Uterus (tissue), 4 donors: ENCODE results near the gene NR2C2. TPM values are rescaled to one million over a fixed set of nuclear protein-coding genes. Genes with fewer than 3 reads are reported as not detected.

Experiments used
- DNase-seq, 2 donors: peaks; one replicate each; pipeline ENCODE4 v3.0.0-alpha.2; 2019 to 2020
- H3K27ac ChIP-seq, 2 donors: fragments of 200-600 bp; sonication (generic); 1 replicate in 1 of 2; 2 replicates in 1 of 2; pipeline ENCODE4 v1.5.1; 2016 to 2018
- H3K27me3 ChIP-seq, 2 donors: fragments of 200-600 bp; sonication (generic); one replicate each; pipeline ENCODE4 v1.5.1; 2018 to 2019; ENCODE audit warnings: control low read depth in 1 of 2
- H3K36me3 ChIP-seq, 2 donors: fragments of 200-600 bp; sonication (generic); one replicate each; pipeline ENCODE4 v1.5.1; 2019; ENCODE audit warnings: control low read depth in 1 of 2
- H3K4me1 ChIP-seq, 2 donors: fragments of 200-600 bp; sonication (generic); one replicate each; pipeline ENCODE4 v1.5.1; 2018 to 2019; ENCODE audit warnings: control low read depth in 1 of 2
- H3K4me3 ChIP-seq, 2 donors: fragments of 200-600 bp; sonication (generic); 1 replicate in 1 of 2; 2 replicates in 1 of 2; pipeline ENCODE4 v1.5.1; 2018 to 2019; ENCODE audit warnings: mild to moderate bottlenecking in 1 of 2
- H3K9me3 ChIP-seq, 2 donors: fragments of 200-600 bp; sonication (generic); one replicate each; pipeline ENCODE4 v1.5.1; 2019; ENCODE audit warnings: control low read depth in 1 of 2
- POLR2A ChIP-seq, 2 donors: fragments of 450-650 bp; IDR thresholded peaks; one replicate each; pipeline ENCODE4 v1.6.1; 2016; ENCODE audit warnings: antibody characterized with exemption in 2 of 2, mild to moderate bottlenecking in 1 of 2, moderate library complexity in 1 of 2
- intact Hi-C: fragments of 100-400 bp; cut with DNase I; formaldehyde crosslinking; loops from one replicate; pipeline ENCODE4 v1.15.1; 2023; ENCODE audit warnings: low total_unique reads
- total RNA-seq, 4 donors: library from RNA; depleted of rRNA in 3 of 4; stranded (reverse); fragments of >200 nt in 3 of 4; gene quantifications; one replicate each; pipeline versions ENCODE4 v1.1.0 to v1.2.4, GENCODE V29; 2014 to 2023
- TF ChIP-seq, protein P1 (sequence below), 4 experiments: fragments of 200-600 bp in 2 of 4; fragments of 450-650 bp in 2 of 4; sonication (generic) in 2 of 4; IDR thresholded peaks; one replicate each; pipeline ENCODE4 v1.5.1; 2016 to 2019; ENCODE audit warnings: antibody characterized with exemption in 4 of 4, mild to moderate bottlenecking in 2 of 4, moderate library complexity in 1 of 4
- donor health status: DM: yes; HTN: yes; CAD: no.

The NR2C2 gene
- total RNA-seq, 4 donors from 2014 or later: 29.7 to 78.3 (median 61.0) TPM

DNA sequence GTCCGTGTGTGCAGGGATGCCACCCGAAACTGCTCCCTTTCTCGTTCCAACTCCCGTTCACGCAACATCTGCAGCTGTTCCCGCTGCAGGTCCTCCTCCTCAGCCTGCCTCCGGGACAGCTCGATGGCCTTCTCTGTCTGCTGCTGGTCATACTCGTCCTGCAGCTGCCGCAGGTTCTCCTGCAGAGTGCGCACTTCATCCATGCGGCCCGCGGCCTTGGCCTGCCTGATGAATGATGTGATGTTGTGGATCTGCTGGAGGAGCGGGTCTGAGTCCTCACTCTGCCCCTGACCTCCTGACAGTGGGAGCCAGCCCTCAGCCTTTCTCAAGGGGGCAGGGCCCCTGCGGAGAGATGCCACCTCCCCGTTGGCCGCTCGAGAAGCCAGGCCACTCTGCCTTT is 127.1 kb downstream of the NR2C2 start:
- DNase-seq: no peak
- Histone ChIP-seq H3K9me3 (no peaks in the 10 kb centered on the region), H3K36me3 (no peaks in the 10 kb centered on the region), H3K27ac (no peak overlapping the region), H3K4me1 (no peaks in the 10 kb centered on the region), H3K4me3 (no peak overlapping the region), H3K27me3 (no peaks in the 10 kb centered on the region)
- TF ChIP-seq, protein P1, sequence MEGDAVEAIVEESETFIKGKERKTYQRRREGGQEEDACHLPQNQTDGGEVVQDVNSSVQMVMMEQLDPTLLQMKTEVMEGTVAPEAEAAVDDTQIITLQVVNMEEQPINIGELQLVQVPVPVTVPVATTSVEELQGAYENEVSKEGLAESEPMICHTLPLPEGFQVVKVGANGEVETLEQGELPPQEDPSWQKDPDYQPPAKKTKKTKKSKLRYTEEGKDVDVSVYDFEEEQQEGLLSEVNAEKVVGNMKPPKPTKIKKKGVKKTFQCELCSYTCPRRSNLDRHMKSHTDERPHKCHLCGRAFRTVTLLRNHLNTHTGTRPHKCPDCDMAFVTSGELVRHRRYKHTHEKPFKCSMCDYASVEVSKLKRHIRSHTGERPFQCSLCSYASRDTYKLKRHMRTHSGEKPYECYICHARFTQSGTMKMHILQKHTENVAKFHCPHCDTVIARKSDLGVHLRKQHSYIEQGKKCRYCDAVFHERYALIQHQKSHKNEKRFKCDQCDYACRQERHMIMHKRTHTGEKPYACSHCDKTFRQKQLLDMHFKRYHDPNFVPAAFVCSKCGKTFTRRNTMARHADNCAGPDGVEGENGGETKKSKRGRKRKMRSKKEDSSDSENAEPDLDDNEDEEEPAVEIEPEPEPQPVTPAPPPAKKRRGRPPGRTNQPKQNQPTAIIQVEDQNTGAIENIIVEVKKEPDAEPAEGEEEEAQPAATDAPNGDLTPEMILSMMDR (IDR thresholded peaks at IDR 0.05): no peak
- TF ChIP-seq POLR2A (IDR thresholded peaks at IDR 0.05): no peak
- intact Hi-C loops: no loop called here

DNA sequence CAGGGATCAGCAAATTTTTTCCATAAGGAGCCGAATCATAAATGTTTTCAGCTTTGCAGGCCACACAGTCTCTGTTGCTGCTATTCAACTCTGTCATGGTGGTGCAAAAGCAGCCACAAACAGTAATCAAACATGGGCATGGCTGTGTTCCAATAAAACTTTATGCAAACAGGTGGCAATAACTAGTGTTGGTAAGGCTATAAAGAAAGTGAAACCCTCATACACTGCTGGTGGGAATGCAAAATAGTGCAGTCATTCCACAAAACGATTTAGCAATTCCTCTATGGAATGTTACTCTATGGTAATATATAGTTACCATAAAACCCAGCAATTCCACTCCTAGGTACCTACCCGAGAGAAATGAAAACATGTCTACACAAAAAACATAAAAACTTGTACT is 131.7 kb downstream of the NR2C2 start:
- TF ChIP-seq, protein P1 (IDR thresholded peaks at IDR 0.05): no peak
- no peak for TF ChIP-seq POLR2A (IDR thresholded peaks at IDR 0.05)
- intact Hi-C loops: no loop called here

DNA sequence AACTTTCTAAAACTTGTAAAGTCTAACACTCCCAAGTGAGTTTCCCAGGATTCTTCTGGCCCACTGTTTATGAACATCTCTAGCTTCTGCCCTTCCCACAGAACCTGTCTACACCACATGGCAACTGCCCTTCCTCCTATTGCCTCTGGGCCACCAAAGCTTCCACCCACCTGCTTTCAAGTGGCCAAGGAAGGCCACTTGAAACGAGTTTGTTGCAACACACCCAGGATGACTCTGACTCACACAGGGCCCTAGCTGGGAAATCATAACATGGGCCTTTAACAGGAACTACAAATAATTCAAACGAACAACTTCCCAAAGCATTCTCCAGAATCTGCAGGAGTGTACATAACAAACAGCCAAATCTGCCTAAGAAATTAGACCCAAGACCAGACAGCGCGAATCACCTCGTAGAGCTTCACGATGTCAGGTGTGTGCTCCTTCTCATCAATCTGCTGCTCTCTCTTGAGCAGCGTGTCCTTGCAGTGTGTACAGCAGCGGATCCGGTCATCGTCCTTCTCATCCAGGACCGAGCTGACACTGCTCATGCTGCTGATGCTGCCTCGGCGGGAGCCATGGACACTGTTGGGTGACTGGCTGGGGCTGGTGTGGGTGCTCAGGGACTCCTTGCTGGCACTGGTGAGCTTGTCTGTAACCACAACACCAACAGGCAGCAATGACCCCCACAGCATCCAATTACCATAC is 134.7 kb downstream of the NR2C2 start:
- no peak for DNase-seq
- Histone ChIP-seq H3K9me3 (no peaks in the 10 kb centered on the region), H3K4me3 (no peak overlapping the region), H3K27me3 (no peaks in the 10 kb centered on the region), H3K27ac (no peak overlapping the region), H3K4me1 (no peaks in the 10 kb centered on the region), H3K36me3 (no peaks in the 10 kb centered on the region)
- TF ChIP-seq, protein P1 (IDR thresholded peaks at IDR 0.05): no peak
- no peak for TF ChIP-seq POLR2A (IDR thresholded peaks at IDR 0.05)
- intact Hi-C loops: no loop called here

More for the DNA sequence above, 131.7 kb downstream of the NR2C2 start:
- Histone ChIP-seq H3K27me3 (no peaks in the 10 kb centered on the region), H3K4me3 (no peak overlapping the region), H3K4me1 (no peaks in the 10 kb centered on the region), H3K9me3 (no peaks in the 10 kb centered on the region), H3K27ac (no peak overlapping the region), H3K36me3 (no peaks in the 10 kb centered on the region)
- no peak for DNase-seq

DNA sequence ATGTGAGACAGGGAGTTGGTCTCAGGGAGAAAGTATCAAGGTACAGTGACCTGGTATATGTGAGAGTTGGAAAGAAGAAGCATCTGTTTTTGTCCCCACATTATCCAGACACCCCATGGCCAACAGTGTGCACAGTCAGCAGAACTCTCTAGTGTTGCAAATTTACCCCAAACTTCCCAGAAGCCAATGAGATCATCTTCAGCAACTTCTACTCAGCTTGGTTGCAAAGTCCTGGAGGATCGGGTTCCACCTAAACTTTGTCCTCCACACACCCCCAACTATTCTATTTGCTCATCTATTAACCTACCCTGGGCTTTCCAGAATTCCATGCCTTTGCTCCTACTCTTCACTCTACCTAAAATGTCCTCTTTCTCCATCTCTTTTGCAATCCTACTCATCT is 135.9 kb downstream of the NR2C2 start:
- H3K9me3 ChIP-seq: no peaks in the 10 kb centered on the region
- no peaks in the 10 kb centered on the region for H3K27me3 ChIP-seq
- intact Hi-C loops: no loop called here
- H3K4me3 ChIP-seq: no peak overlapping the region
- no peaks in the 10 kb centered on the region for H3K36me3 ChIP-seq
- TF ChIP-seq POLR2A (IDR thresholded peaks at IDR 0.05): no peak
- TF ChIP-seq, protein P1 (IDR thresholded peaks at IDR 0.05): no peak
- no peaks in the 10 kb centered on the region for H3K4me1 ChIP-seq
- no peak overlapping the region for H3K27ac ChIP-seq
- no peak for DNase-seq

DNA sequence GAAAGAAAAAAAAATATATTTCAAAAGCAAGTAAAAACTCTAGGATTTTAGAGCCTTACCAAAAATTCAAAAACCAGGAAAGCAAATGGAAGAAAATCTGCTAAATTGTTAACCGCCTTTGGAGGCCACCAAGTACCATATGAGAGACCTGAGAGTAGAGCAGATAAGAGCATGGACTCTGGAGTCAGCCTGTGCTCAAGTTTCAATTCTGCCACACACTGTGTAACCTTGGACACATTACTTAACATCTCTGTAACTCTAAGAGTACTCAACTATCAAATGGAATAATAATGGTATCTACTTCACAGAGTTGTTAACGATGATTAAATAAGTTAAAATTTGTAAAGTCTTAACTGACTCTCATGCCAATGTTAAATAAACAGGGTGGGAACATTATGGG is 138.9 kb downstream of the NR2C2 start:
- Histone ChIP-seq H3K36me3 (no peaks in the 10 kb centered on the region), H3K27ac (no peak overlapping the region), H3K4me3 (no peak overlapping the region), H3K4me1 (no peaks in the 10 kb centered on the region), H3K9me3 (no peaks in the 10 kb centered on the region), H3K27me3 (no peaks in the 10 kb centered on the region)
- no peak for DNase-seq
- intact Hi-C loops: no loop called here
- TF ChIP-seq, protein P1 (IDR thresholded peaks at IDR 0.05): no peak
- TF ChIP-seq POLR2A (IDR thresholded peaks at IDR 0.05): no peak
